H9 (cell line): Measurements from ENCODE around the gene SLC44A1. TPM values are rescaled to one million over a fixed set of nuclear protein-coding genes. Genes with fewer than 3 reads are reported as not detected.

Experiments
- DNase-seq: peaks from one replicate; pipeline ENCODE4 v3.0.0-alpha.2; 2017
- H2AFZ ChIP-seq: one replicate; pipeline ENCODE4 v1.6.1; 2013; ENCODE audit warnings: mild to moderate bottlenecking, low read length, control low read depth, moderate library complexity
- H2AK5ac ChIP-seq: 2 replicates; pipeline ENCODE4 v1.6.1; 2013; ENCODE audit warnings: low read length, control low read depth, mixed read lengths; ENCODE audit not compliant: insufficient read length
- H2BK120ac ChIP-seq: one replicate; pipeline ENCODE4 v1.6.1; 2013; ENCODE audit warnings: low read depth, mild to moderate bottlenecking, low read length, control low read depth, inconsistent platforms; ENCODE audit not compliant: poor library complexity, severe bottlenecking
- H2BK12ac ChIP-seq: 2 replicates; pipeline ENCODE4 v1.6.1; 2013; ENCODE audit warnings: low read length, control low read depth, mixed read lengths, low read depth; ENCODE audit not compliant: insufficient read length
- H2BK15ac ChIP-seq: 2 replicates; pipeline ENCODE4 v1.6.1; 2013; ENCODE audit warnings: low read depth, low read length, control low read depth
- H2BK20ac ChIP-seq: one replicate; pipeline ENCODE4 v1.6.1; 2013; ENCODE audit warnings: low read depth, mild to moderate bottlenecking, low read length, control low read depth, inconsistent platforms; ENCODE audit not compliant: poor library complexity, severe bottlenecking
- H2BK5ac ChIP-seq: 2 replicates; pipeline ENCODE4 v1.6.1; 2013; ENCODE audit warnings: low read length, control low read depth, mixed read lengths; ENCODE audit not compliant: insufficient read length
- H3K14ac ChIP-seq: 2 replicates; pipeline ENCODE4 v1.6.1; 2013; ENCODE audit warnings: low read length, control low read depth; ENCODE audit not compliant: insufficient read depth
- H3K18ac ChIP-seq: 2 replicates; pipeline ENCODE4 v1.6.1; 2013; ENCODE audit warnings: low read depth, mild to moderate bottlenecking, mixed read lengths, low read length, control low read depth; ENCODE audit not compliant: insufficient read length
- H3K23ac ChIP-seq: 2 replicates; pipeline ENCODE4 v1.6.1; 2013; ENCODE audit warnings: low read length, control low read depth, mixed read lengths, low read depth; ENCODE audit not compliant: insufficient read length
- H3K23me2 ChIP-seq: 2 replicates; pipeline ENCODE4 v1.6.1; 2013; ENCODE audit warnings: low read depth, mild to moderate bottlenecking, mixed read lengths, low read length, control low read depth; ENCODE audit not compliant: insufficient read length, poor library complexity, severe bottlenecking
- H3K27ac ChIP-seq: 2 replicates; pipeline ENCODE4 v1.5.1; 2013; ENCODE audit warnings: low read length, control low read depth, mixed read lengths, low read depth; ENCODE audit not compliant: insufficient read length
- H3K27me3 ChIP-seq: 2 replicates; pipeline ENCODE4 v1.6.1; 2013; ENCODE audit warnings: low read length, control low read depth, inconsistent platforms; ENCODE audit not compliant: insufficient read depth
- H3K4ac ChIP-seq: 2 replicates; pipeline ENCODE4 v1.6.1; 2013; ENCODE audit warnings: low read depth, mild to moderate bottlenecking, control low read depth, inconsistent platforms, low read length, moderate library complexity
- H3K4me1 ChIP-seq: 2 replicates; pipeline ENCODE4 v1.6.1; 2013; ENCODE audit warnings: low read length, control low read depth, inconsistent platforms; ENCODE audit not compliant: insufficient read depth
- H3K4me2 ChIP-seq: 2 replicates; pipeline ENCODE4 v1.6.1; 2013; ENCODE audit warnings: low read length, control low read depth, mixed read lengths; ENCODE audit not compliant: insufficient read length, insufficient read depth
- H3K56ac ChIP-seq: 2 replicates; pipeline ENCODE4 v1.6.1; 2013; ENCODE audit warnings: low read depth, mild to moderate bottlenecking, mixed read lengths, low read length, control low read depth; ENCODE audit not compliant: insufficient read length
- H3K79me1 ChIP-seq: 2 replicates; pipeline ENCODE4 v1.6.1; 2013; ENCODE audit warnings: low read depth, mild to moderate bottlenecking, moderate library complexity, low read length, control low read depth, inconsistent platforms; ENCODE audit not compliant: insufficient read depth, poor library complexity, severe bottlenecking
- H3K79me2 ChIP-seq: 2 replicates; pipeline ENCODE4 v1.6.1; 2013; ENCODE audit warnings: low read length, control low read depth, inconsistent platforms; ENCODE audit not compliant: insufficient read depth
- H3K9ac ChIP-seq: 2 replicates; pipeline ENCODE4 v1.6.1; 2013; ENCODE audit warnings: low read length, control low read depth, mixed read lengths; ENCODE audit not compliant: insufficient read length; ENCODE audit errors: extremely low read depth
- H3K9me3 ChIP-seq: one replicate; pipeline ENCODE4 v1.6.1; 2013; ENCODE audit warnings: low read depth, low read length, inconsistent platforms; ENCODE audit not compliant: control insufficient read depth
- H3T11ph ChIP-seq: one replicate; pipeline ENCODE4 v1.6.1; 2013; ENCODE audit warnings: mild to moderate bottlenecking, low read length, control low read depth, inconsistent platforms
- H4K20me1 ChIP-seq: one replicate; pipeline ENCODE4 v1.6.1; 2013; ENCODE audit not compliant: control insufficient read depth, insufficient read length, insufficient read depth
- H4K5ac ChIP-seq: 2 replicates; pipeline ENCODE4 v1.6.1; 2013; ENCODE audit warnings: low read depth, mild to moderate bottlenecking, mixed read lengths, low read length, control low read depth; ENCODE audit not compliant: insufficient read length
- H4K8ac ChIP-seq: replicated peaks from 2 replicates; pipeline ENCODE4 v1.6.1; 2013; ENCODE audit warnings: low read length, control low read depth, mixed read lengths, low read depth; ENCODE audit not compliant: insufficient read length
- H4K91ac ChIP-seq: 2 replicates; pipeline ENCODE4 v1.6.1; 2013; ENCODE audit warnings: low read depth, mild to moderate bottlenecking, moderate library complexity, mixed read lengths, low read length, control low read depth; ENCODE audit not compliant: insufficient read length
- H3K27ac Mint-ChIP-seq, 3 experiments: 2 replicates in 2 of 3; 3 replicates in 1 of 3; pipeline ENCODE4 v1.8.0; 2020 to 2021; ENCODE audit warnings: mixed read lengths in 3 of 3, mild to moderate bottlenecking in 1 of 3, moderate library complexity in 1 of 3
- H3K27me3 Mint-ChIP-seq: 2 replicates; pipeline ENCODE4 v1.8.0; 2021; ENCODE audit warnings: low read depth, mild to moderate bottlenecking, moderate library complexity, mixed read lengths
- H3K36me3 Mint-ChIP-seq, 3 experiments: 2 replicates in 2 of 3; 3 replicates in 1 of 3; pipeline ENCODE4 v1.8.0; 2020 to 2021; ENCODE audit warnings: low read depth in 3 of 3, mixed read lengths in 3 of 3; ENCODE audit not compliant: insufficient read depth in 1 of 3
- H3K4me1 Mint-ChIP-seq, 2 experiments: 2 replicates each; pipeline ENCODE4 v1.8.0; 2020; ENCODE audit warnings: mixed read lengths in 2 of 2
- H3K4me3 Mint-ChIP-seq, 2 experiments: 2 replicates in 1 of 2; 3 replicates in 1 of 2; pipeline ENCODE4 v1.8.0; 2020 to 2021; ENCODE audit warnings: mild to moderate bottlenecking in 2 of 2, mixed read lengths in 2 of 2, moderate library complexity in 1 of 2
- H3K9me3 Mint-ChIP-seq, 2 experiments: 2 replicates in 1 of 2; 3 replicates in 1 of 2; pipeline ENCODE4 v1.8.0; 2020; ENCODE audit warnings: mild to moderate bottlenecking in 2 of 2, mixed read lengths in 2 of 2, moderate library complexity in 1 of 2
- WGBS: extraction: QIAGEN DNeasy Blood & Tissue Kit; methylation state at CpG from one replicate; pipeline ENCODE4 v1.1.7; 2013; ENCODE audit warnings: missing lambda C conversion rate, low lambda C conversion rate, mixed read lengths; ENCODE audit not compliant: insufficient read length; ENCODE audit errors: extremely low coverage; 5-methylcytosine and 5-hydroxymethylcytosine counted together
- total RNA-seq: library from RNA; stranded (reverse); gene quantifications from 2 replicates; pipeline ENCODE4 v1.2.1, GENCODE V29; 2021
- TF ChIP-seq, protein P1 (sequence below): fragments of 200-600 bp; sonication (generic); conservative IDR thresholded peaks from 3 replicates; pipeline ENCODE4 v1.8.0; 2021; ENCODE audit warnings: antibody characterized with exemption, mild to moderate bottlenecking

Gene SLC44A1
- total RNA-seq, 1 experiment from 2014 or later: 60.7 TPM

- no peak overlapping the region for H2AK5ac ChIP-seq
- Mint-ChIP-seq H3K27me3 (no peaks in the 10 kb centered on the region), H3K27ac (peak overlapping the region in 2 of 3 experiments; percentile 7 to 72; a peak in 3 of 7 replicates), H3K4me1 (peaks cover 56% of the 10 kb centered on the region in 2 experiments), H3K4me3 (peak overlapping the region in 1 of 2 experiments; percentile 61; a peak in 3 of 5 replicates), H3K36me3 (no peaks in the 10 kb centered on the region), H3K9me3 (peaks cover 0 to 2% of the 10 kb centered on the region in 2 experiments; a peak in 1 of 5 replicates)
- no peak for DNase-seq
- H2BK120ac ChIP-seq: no peak overlapping the region
- no peaks in the 10 kb centered on the region for H3K27me3 ChIP-seq
- H4K20me1 ChIP-seq: no peaks in the 10 kb centered on the region
- H2BK20ac ChIP-seq: no peak overlapping the region
- no peak overlapping the region for H3K4me2 ChIP-seq
- no peak overlapping the region for H2BK15ac ChIP-seq
- H2BK5ac ChIP-seq: no peak overlapping the region
- no peak overlapping the region for H3T11ph ChIP-seq
- no peak overlapping the region for H3K9ac ChIP-seq
- peaks cover 9% of the 10 kb centered on the region for H3K23me2 ChIP-seq
- H3K79me2 ChIP-seq: peaks cover 5% of the 10 kb centered on the region; the same call in 1 of the 2 replicates
- H3K23ac ChIP-seq: no peak overlapping the region
- H4K91ac ChIP-seq: no peak overlapping the region
- H4K8ac ChIP-seq: no peak overlapping the region
- no CpG with 5 or more reads among the region's 4 CpGs for whole genome bisulfite sequencing
- H3K27ac ChIP-seq: no peak overlapping the region
- no peak overlapping the region for H3K18ac ChIP-seq
- no peaks in the 10 kb centered on the region for H3K79me1 ChIP-seq
- H3K14ac ChIP-seq: no peak overlapping the region
- no peak overlapping the region for H3K56ac ChIP-seq
- no peak overlapping the region for H2BK12ac ChIP-seq
- TF ChIP-seq, protein P1, sequence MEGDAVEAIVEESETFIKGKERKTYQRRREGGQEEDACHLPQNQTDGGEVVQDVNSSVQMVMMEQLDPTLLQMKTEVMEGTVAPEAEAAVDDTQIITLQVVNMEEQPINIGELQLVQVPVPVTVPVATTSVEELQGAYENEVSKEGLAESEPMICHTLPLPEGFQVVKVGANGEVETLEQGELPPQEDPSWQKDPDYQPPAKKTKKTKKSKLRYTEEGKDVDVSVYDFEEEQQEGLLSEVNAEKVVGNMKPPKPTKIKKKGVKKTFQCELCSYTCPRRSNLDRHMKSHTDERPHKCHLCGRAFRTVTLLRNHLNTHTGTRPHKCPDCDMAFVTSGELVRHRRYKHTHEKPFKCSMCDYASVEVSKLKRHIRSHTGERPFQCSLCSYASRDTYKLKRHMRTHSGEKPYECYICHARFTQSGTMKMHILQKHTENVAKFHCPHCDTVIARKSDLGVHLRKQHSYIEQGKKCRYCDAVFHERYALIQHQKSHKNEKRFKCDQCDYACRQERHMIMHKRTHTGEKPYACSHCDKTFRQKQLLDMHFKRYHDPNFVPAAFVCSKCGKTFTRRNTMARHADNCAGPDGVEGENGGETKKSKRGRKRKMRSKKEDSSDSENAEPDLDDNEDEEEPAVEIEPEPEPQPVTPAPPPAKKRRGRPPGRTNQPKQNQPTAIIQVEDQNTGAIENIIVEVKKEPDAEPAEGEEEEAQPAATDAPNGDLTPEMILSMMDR: no peak
- H3K9me3 ChIP-seq: no peaks in the 10 kb centered on the region
- H3K4me1 ChIP-seq: peaks cover 4% of the 10 kb centered on the region; the same call in 1 of the 2 replicates
- H2AFZ ChIP-seq: no peak overlapping the region
- H4K5ac ChIP-seq: no peak overlapping the region
- H3K4ac ChIP-seq: no peak overlapping the region
Observed at GRCh38 chr9:105242557-105242956, 1.9 kb upstream of the SLC44A1 start.
